H1 (cell line): ENCODE measurements around the gene ROR1. TPM values are rescaled to one million over a fixed set of nuclear protein-coding genes. Genes with fewer than 3 reads are reported as not detected.
A peak's percentile ranks its signal among the peaks of the same experiment; 100 is the strongest.

Experiments used
- CTCF ChIA-PET: fragments of 300-600 bp; sonication (Branson Sonifier 250); formaldehyde crosslinking; loops from one replicate; lab custom pipeline; 2021; ENCODE audit not compliant: partially characterized antibody; lab: Charles Lee
- POLR2A ChIA-PET: fragments of 300-600 bp; sonication (Branson Sonifier 250); formaldehyde crosslinking; loops from one replicate; lab custom pipeline; 2021; ENCODE audit warnings: inconsistent platforms; ENCODE audit not compliant: partially characterized antibody; lab: Charles Lee
- DNase-seq, 2 experiments: peaks; one replicate each; pipeline versions ENCODE4 v3.0.0 to v3.0.0-alpha.2; 2010 to 2022; ENCODE audit warnings: low spot score in 2 of 2, low read depth in 1 of 2, mixed read lengths in 1 of 2
- FAIRE-seq: peaks from 2 replicates; lab custom pipeline; 2011; peaks lifted over from hg19 to GRCh38; lab: Jason Lieb, UNC
- H2AFZ ChIP-seq: 2 replicates; pipeline ENCODE4 v1.8.1; 2012; ENCODE audit warnings: low read length, inconsistent platforms
- H2AK5ac ChIP-seq: 2 replicates; pipeline ENCODE4 v1.6.1; 2013; ENCODE audit warnings: low read depth, low read length
- H2BK120ac ChIP-seq: replicated peaks from 2 replicates; pipeline ENCODE3; 2013; ENCODE audit warnings: low read depth, low read length, inconsistent platforms
- H2BK12ac ChIP-seq: 2 replicates; pipeline ENCODE4 v1.6.1; 2013; ENCODE audit warnings: low read depth, low read length
- H2BK15ac ChIP-seq: 2 replicates; pipeline ENCODE4 v1.6.1; 2013; ENCODE audit warnings: low read length
- H2BK20ac ChIP-seq: 2 replicates; pipeline ENCODE4 v1.6.1; 2013; ENCODE audit warnings: low read length
- H2BK5ac ChIP-seq: 2 replicates; pipeline ENCODE4 v1.6.1; 2013; ENCODE audit warnings: low read depth, low read length
- H3K14ac ChIP-seq: 2 replicates; pipeline ENCODE4 v1.6.1; 2013; ENCODE audit warnings: inconsistent platforms; ENCODE audit not compliant: insufficient read length
- H3K18ac ChIP-seq: 2 replicates; pipeline ENCODE4 v1.6.1; 2013; ENCODE audit warnings: low read length; ENCODE audit errors: extremely low read depth
- H3K23ac ChIP-seq: 2 replicates; pipeline ENCODE4 v1.6.1; 2013; ENCODE audit warnings: inconsistent platforms; ENCODE audit not compliant: insufficient read length
- H3K23me2 ChIP-seq: 2 replicates; pipeline ENCODE4 v1.6.1; 2013; ENCODE audit warnings: low read depth, low read length
- H3K27ac ChIP-seq: 2 replicates; pipeline ENCODE4 v1.6.1; 2011; ENCODE audit warnings: low read depth, low read length, inconsistent platforms
- H3K27me3 ChIP-seq, 4 experiments: replicated peaks in 1 of 4; 1 replicate in 1 of 4; 2 replicates in 3 of 4; pipeline versions ENCODE4 v1.6.1 to v1.8.1; 2011 to 2013; ENCODE audit warnings: low read length in 3 of 4, mild to moderate bottlenecking in 3 of 4, inconsistent platforms in 2 of 4, mixed read lengths in 2 of 4, moderate library complexity in 1 of 4; ENCODE audit not compliant: control insufficient read depth in 3 of 4, insufficient read depth in 3 of 4; ENCODE audit errors: extremely low read depth in 1 of 4
- H3K36me3 ChIP-seq, 4 experiments: 2 replicates each; pipeline versions ENCODE4 v1.6.1 to v1.8.1; 2011 to 2013; ENCODE audit warnings: mild to moderate bottlenecking in 4 of 4, low read length in 3 of 4, moderate library complexity in 2 of 4, control low read depth in 1 of 4, inconsistent platforms in 1 of 4; ENCODE audit not compliant: insufficient read depth in 4 of 4, control insufficient read depth in 2 of 4
- H3K4ac ChIP-seq: replicated peaks from 2 replicates; pipeline ENCODE3; 2013; ENCODE audit warnings: low read length, low read depth, mixed read lengths, inconsistent platforms; ENCODE audit not compliant: insufficient read length
- H3K4me1 ChIP-seq, 4 experiments: replicated peaks in 1 of 4; 1 replicate in 1 of 4; 2 replicates in 3 of 4; pipeline versions ENCODE4 v1.6.1 to v1.8.1; 2011 to 2013; ENCODE audit warnings: low read length in 3 of 4, inconsistent platforms in 2 of 4, mixed read lengths in 1 of 4; ENCODE audit not compliant: insufficient read depth in 4 of 4, control insufficient read depth in 3 of 4
- H3K4me2 ChIP-seq, 2 experiments: 2 replicates each; pipeline versions ENCODE4 v1.6.1 to v1.8.1; 2011 to 2013; ENCODE audit warnings: low read depth in 2 of 2, low read length in 2 of 2, control low read depth in 1 of 2, inconsistent platforms in 1 of 2, mild to moderate bottlenecking in 1 of 2; ENCODE audit not compliant: insufficient read depth in 1 of 2
- H3K4me3 ChIP-seq, 4 experiments: fragments of 200-600, 300-600 bp in 1 of 4; sonication (generic), shearing (Covaris generic), sonication (Bioruptor Twin) in 1 of 4; 2 replicates each; pipeline versions ENCODE4 v1.5.1 to v1.8.1; 2011 to 2016; ENCODE audit warnings: low read length in 4 of 4, low read depth in 3 of 4, control low read depth in 2 of 4, inconsistent platforms in 2 of 4, mild to moderate bottlenecking in 2 of 4, mixed read lengths in 1 of 4, moderate library complexity in 1 of 4; ENCODE audit not compliant: insufficient read depth in 2 of 4; ENCODE audit errors: extremely low read depth in 1 of 4
- H3K56ac ChIP-seq: replicated peaks from 2 replicates; pipeline ENCODE3; 2013; ENCODE audit warnings: low read depth, mild to moderate bottlenecking, mixed read lengths, low read length, inconsistent platforms; ENCODE audit not compliant: insufficient read length
- H3K79me1 ChIP-seq: 2 replicates; pipeline ENCODE4 v1.6.1; 2013; ENCODE audit warnings: low read depth, low read length, control low read depth
- H3K79me2 ChIP-seq, 2 experiments: 2 replicates each; pipeline versions ENCODE4 v1.6.1 to v1.8.1; 2012 to 2013; ENCODE audit warnings: low read length in 2 of 2, mild to moderate bottlenecking in 2 of 2, inconsistent platforms in 1 of 2; ENCODE audit not compliant: insufficient read depth in 2 of 2, control insufficient read depth in 1 of 2
- H3K9ac ChIP-seq, 4 experiments: replicated peaks in 1 of 4; 1 replicate in 1 of 4; 2 replicates in 3 of 4; pipeline versions ENCODE4 v1.6.1 to v1.8.1; 2011 to 2013; ENCODE audit warnings: low read depth in 3 of 4, low read length in 3 of 4, control low read depth in 2 of 4, mild to moderate bottlenecking in 2 of 4, moderate library complexity in 2 of 4, inconsistent platforms in 1 of 4; ENCODE audit errors: extremely low read depth in 1 of 4
- H3K9me3 ChIP-seq, 2 experiments: 2 replicates each; pipeline versions ENCODE4 v1.6.1 to v1.8.1; 2012 to 2013; ENCODE audit warnings: mild to moderate bottlenecking in 2 of 2, moderate library complexity in 2 of 2, control low read depth in 1 of 2, inconsistent platforms in 1 of 2, low read depth in 1 of 2, low read length in 1 of 2, mixed read lengths in 1 of 2; ENCODE audit not compliant: insufficient read depth in 2 of 2
- H4K20me1 ChIP-seq, 2 experiments: replicated peaks in 1 of 2; 2 replicates each; pipeline versions ENCODE3 to v1.8.1; 2011 to 2013; ENCODE audit warnings: inconsistent platforms in 2 of 2, low read length in 2 of 2, mild to moderate bottlenecking in 1 of 2; ENCODE audit not compliant: insufficient read depth in 2 of 2, control insufficient read depth in 1 of 2
- H4K5ac ChIP-seq: 2 replicates; pipeline ENCODE4 v1.6.1; 2013; ENCODE audit warnings: low read length, low read depth, mixed read lengths, inconsistent platforms; ENCODE audit not compliant: insufficient read length
- H4K8ac ChIP-seq: 2 replicates; pipeline ENCODE4 v1.8.0; 2013; ENCODE audit warnings: mild to moderate bottlenecking, moderate library complexity, low read length, inconsistent platforms; ENCODE audit not compliant: insufficient read depth; ENCODE audit errors: extremely low read depth
- H4K91ac ChIP-seq: replicated peaks from 2 replicates; pipeline ENCODE3; 2013; ENCODE audit warnings: low read length, mixed read lengths, inconsistent platforms; ENCODE audit not compliant: insufficient read length
- RFX5 ChIP-seq: IDR thresholded peaks from 2 replicates; pipeline ENCODE4 v1.6.1; 2011; ENCODE audit warnings: low read depth, low read length, improper control_type of control experiment, borderline replicate concordance
- WGBS, 2 experiments: shearing (Covaris generic) in 1 of 2; methylation state at CpG; one replicate each; pipeline versions ENCODE4 v1.1.6 to v1.1.7; 2013 to 2015; ENCODE audit warnings: low lambda C conversion rate in 2 of 2, mixed read lengths in 2 of 2, inconsistent platforms in 1 of 2, low coverage in 1 of 2, missing lambda C conversion rate in 1 of 2; ENCODE audit not compliant: insufficient replicate concordance in 2 of 2, insufficient coverage in 1 of 2, insufficient read length in 1 of 2; ENCODE audit errors: extremely low coverage in 1 of 2, missing lambda C conversion rate in 1 of 2; 5-methylcytosine and 5-hydroxymethylcytosine counted together
- polyA plus RNA-seq, 7 experiments: library from polyadenylated mRNA; depleted of rRNA in 3 of 7; stranded (reverse) in 5 of 7; unstranded in 2 of 7; fragments of >200 nt in 5 of 7; fragments of 200-250 nt in 2 of 7; gene quantifications; 1 replicate in 5 of 7; 2 replicates in 1 of 7; 4 replicates in 1 of 7; pipeline versions ENCODE4 v1.2.1 to v1.2.3, GENCODE V29; 2011 to 2013; ENCODE audit warnings: missing spikeins in 2 of 7, mixed read lengths in 2 of 7
- total RNA-seq: library from RNA; stranded (reverse); fragmentation: NEBNext Ultra II Directional; extraction: Animal tissue kit (Norgen Biotek cat#: 25700); gene quantifications from 2 replicates; pipeline ENCODE4 v1.2.1, GENCODE V29; 2021
- TF ChIP-seq, protein P1 (sequence below): IDR thresholded peaks from 2 replicates; pipeline ENCODE4 v1.6.1; 2011; ENCODE audit warnings: low read length, improper control_type of control experiment
- TF ChIP-seq, protein P2 (sequence below), 3 experiments: IDR thresholded peaks; 1 replicate in 2 of 3; 2 replicates in 1 of 3; pipeline versions ENCODE4 v1.5.1 to v1.6.1; 2011; ENCODE audit warnings: low read length in 3 of 3, mild to moderate bottlenecking in 3 of 3, inconsistent platforms in 2 of 3, low read depth in 1 of 3, moderate library complexity in 1 of 3; ENCODE audit not compliant: insufficient read depth in 1 of 3; ENCODE audit errors: control extremely low read depth in 1 of 3

The ROR1 gene
- total and polyA plus RNA-seq, 2 of the 8 experiments (the other 6 are each of a cell fraction or from before 2014, with no cell fraction given) = 33.6 to 73.6 TPM

DNA sequence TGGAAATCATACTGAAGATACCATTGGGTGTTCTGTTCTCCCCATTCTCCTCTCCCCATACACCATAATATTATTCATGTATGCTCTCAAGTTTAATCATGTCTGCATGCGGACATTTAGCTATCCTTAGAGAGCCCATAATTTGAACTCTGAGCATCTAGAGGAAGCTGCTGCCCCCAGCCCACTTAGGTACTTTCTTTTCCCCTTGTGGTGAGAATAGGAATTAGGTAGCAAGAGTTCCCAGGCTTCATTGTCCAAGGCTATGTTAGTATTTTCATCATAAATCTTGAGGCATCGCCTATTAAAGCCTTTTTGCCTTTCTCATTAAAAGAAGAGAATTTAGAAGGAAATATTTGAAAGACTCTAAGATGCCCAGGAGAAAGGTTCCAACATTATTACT, 96.3 kb downstream of the ROR1 start:
- no peak overlapping the region for H3K23ac ChIP-seq
- H2AFZ ChIP-seq = no peak overlapping the region
- H2BK120ac ChIP-seq = no peak overlapping the region
- FAIRE-seq (peak; percentile 7), DNase-seq (no peak)
- 92% methylated on average over 2 of the region's 2 CpGs; no CpG with 5 or more reads in 1 of the 2 experiments for WGBS, 2 experiments
- H3K27ac ChIP-seq = no peak overlapping the region
- TF ChIP-seq, protein P1, sequence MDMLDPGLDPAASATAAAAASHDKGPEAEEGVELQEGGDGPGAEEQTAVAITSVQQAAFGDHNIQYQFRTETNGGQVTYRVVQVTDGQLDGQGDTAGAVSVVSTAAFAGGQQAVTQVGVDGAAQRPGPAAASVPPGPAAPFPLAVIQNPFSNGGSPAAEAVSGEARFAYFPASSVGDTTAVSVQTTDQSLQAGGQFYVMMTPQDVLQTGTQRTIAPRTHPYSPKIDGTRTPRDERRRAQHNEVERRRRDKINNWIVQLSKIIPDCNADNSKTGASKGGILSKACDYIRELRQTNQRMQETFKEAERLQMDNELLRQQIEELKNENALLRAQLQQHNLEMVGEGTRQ = no peak
- TF ChIP-seq, protein P2, sequence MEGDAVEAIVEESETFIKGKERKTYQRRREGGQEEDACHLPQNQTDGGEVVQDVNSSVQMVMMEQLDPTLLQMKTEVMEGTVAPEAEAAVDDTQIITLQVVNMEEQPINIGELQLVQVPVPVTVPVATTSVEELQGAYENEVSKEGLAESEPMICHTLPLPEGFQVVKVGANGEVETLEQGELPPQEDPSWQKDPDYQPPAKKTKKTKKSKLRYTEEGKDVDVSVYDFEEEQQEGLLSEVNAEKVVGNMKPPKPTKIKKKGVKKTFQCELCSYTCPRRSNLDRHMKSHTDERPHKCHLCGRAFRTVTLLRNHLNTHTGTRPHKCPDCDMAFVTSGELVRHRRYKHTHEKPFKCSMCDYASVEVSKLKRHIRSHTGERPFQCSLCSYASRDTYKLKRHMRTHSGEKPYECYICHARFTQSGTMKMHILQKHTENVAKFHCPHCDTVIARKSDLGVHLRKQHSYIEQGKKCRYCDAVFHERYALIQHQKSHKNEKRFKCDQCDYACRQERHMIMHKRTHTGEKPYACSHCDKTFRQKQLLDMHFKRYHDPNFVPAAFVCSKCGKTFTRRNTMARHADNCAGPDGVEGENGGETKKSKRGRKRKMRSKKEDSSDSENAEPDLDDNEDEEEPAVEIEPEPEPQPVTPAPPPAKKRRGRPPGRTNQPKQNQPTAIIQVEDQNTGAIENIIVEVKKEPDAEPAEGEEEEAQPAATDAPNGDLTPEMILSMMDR (IDR thresholded peaks at IDR 0.05; ENCODE audit: control extremely low read depth in 1 of 3, insufficient read depth in 1 of 3, low read depth in 1 of 3, low read length in 3 of 3) = peak in 2 of 3 experiments; percentile 26 to 37; a peak in 2 of 4 replicates
- no peak for TF ChIP-seq RFX5
- H2BK5ac ChIP-seq = no peak overlapping the region
- no peak overlapping the region for H2BK12ac ChIP-seq
- no peak overlapping the region for H3K4ac ChIP-seq
- H3K79me1 ChIP-seq = peaks cover 18% of the 10 kb centered on the region
- H3K4me3 ChIP-seq = no peak overlapping the region
- no peak overlapping the region for H4K91ac ChIP-seq
- no peak overlapping the region for H3K14ac ChIP-seq
- H3K23me2 ChIP-seq = no peaks in the 10 kb centered on the region
- no peak overlapping the region for H3K4me2 ChIP-seq
- H3K9ac ChIP-seq = no peak overlapping the region
- POLR2A ChIA-PET = interaction anchor here (0.8 to 1.4 kb wide), 2 partner anchors 14 to 176 kb away, joined by 3 read pairs; no protein-coding TSS in a partner anchor
- H3K36me3 ChIP-seq = no peaks in the 10 kb centered on the region
- no peak overlapping the region for H3K56ac ChIP-seq
- H4K5ac ChIP-seq = no peak overlapping the region
- H3K9me3 ChIP-seq = no peaks in the 10 kb centered on the region
- H2BK20ac ChIP-seq = no peak overlapping the region
- H3K27me3 ChIP-seq = no peaks in the 10 kb centered on the region
- peaks cover 0 to 13% (median 6%) of the 10 kb centered on the region in 4 experiments; a peak in 3 of 7 replicates for H3K4me1 ChIP-seq
- CTCF ChIA-PET = interaction anchor here (1.0 to 7.8 kb wide), 16 partner anchors 8 to 294 kb away, joined by 3 to 69 read pairs (median 4); no protein-coding TSS in a partner anchor
- H3K79me2 ChIP-seq = peaks cover 9 to 100% of the 10 kb centered on the region in 2 experiments; a peak in 3 of 4 replicates
- H3K18ac ChIP-seq = no peak overlapping the region
- H4K8ac ChIP-seq = no peak overlapping the region
- no peak overlapping the region for H2BK15ac ChIP-seq
- peaks cover 15 to 16% of the 10 kb centered on the region in 2 experiments for H4K20me1 ChIP-seq
- no peak overlapping the region for H2AK5ac ChIP-seq
